DMS 273 (cell line): ENCODE data around the gene ZBTB7B.
"Not testable (repeated sequence)": the region's sequence is repeated elsewhere in the genome, so short reads cannot be mapped to it uniquely, and the experiment has no call there.

Experiments
- DNase-seq: peaks from one replicate; lab custom pipeline; 2025; ENCODE audit not compliant: unreplicated experiment; lab: John Stamatoyannopoulos, UW

Gene ZBTB7B

DNA sequence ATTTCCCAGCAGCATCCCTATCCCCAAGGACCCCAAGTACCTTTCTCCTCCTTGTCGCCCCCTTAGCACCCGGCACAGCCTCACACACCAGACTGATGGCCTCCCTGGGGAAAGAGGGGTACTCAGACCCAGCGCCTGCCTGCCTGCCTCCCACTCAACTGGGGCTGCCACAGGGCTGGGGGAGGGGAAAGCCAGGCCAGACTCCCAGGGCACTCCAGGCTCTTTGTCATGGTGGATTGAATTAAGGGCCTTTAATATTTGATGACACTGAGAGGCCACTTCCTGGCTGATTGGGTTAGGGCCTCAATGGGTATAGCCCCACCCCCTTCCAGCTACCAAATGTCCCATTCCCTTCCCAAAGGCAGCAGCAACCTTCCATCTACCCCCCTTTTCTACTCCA lies 33.9 kb upstream of the ZBTB7B start:
- DNase-seq, result no peak

- no peak for DNase-seq
Measured at GRCh38 chr1:154969246-154969645, 33.4 kb upstream of the ZBTB7B start.

- DNase-seq, result no peak
Measured at GRCh38 chr1:154969860-154970452, 32.6 kb upstream of the ZBTB7B start.

DNA sequence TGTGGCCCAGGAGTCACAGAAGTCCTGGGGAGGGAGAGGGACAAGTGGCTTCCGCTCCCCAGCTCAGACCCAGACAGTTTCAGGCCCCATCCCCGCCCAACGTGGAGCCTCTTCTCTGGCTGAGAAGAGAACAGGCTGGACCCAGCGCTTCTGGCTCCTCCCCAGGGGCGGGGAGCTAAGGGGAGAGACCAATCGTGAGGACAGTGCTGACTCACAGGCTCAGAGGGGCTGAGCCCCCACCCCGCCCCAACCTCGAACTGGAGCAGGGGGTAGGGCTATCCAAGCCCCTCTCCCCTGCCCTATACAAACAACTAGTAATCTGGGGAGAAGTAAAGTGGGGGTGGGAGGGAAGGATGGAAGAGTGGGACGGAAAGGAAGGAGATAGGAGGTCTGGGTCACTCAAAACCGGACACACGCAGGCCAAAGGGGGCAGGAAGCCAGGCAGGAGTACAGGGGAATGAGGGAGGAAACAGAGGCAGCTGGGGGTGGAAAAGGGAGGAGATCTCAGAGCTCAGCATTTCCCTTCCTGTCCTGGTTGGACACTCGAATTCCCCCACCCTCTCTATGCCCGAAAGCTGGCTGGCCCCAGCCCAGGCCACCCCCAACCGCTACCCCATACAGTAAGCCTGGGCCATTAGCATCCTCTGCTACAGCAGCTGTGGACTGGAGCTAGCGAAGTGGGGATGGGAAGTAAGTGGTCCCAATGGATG lies 31.8 kb upstream of the ZBTB7B start, which contains the start of gene SHC1:
TSS of gene SHC1 (minus strand) at position 117 of the 710 bp plus-strand sequence. CDS start 221 bp downstream, outside the sequence.
- DNase-seq, result peak; percentile 89

GRCh38 chr1:154971341-154971998 lies 31.1 kb upstream of the ZBTB7B start:
- no peak for DNase-seq

DNA sequence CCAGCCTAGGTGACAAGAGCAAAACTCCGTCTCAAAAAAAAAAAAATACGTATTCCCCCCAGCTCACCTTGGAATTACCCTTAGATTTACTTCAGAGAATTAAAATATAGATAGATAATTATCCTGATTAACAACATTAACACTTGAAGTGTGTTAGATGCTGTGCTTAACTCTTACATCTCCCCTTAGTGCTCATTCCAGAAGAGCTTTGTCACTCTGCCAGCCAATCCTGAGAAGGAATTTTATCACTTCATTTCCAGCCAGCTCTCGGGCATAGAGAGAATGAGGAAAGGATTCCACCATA lies 30.4 kb upstream of the ZBTB7B start:
- no peak for DNase-seq

GRCh38 chr1:154972517-154973343 lies 29.9 kb upstream of the ZBTB7B start:
- peak; percentile 38 for DNase-seq

DNA sequence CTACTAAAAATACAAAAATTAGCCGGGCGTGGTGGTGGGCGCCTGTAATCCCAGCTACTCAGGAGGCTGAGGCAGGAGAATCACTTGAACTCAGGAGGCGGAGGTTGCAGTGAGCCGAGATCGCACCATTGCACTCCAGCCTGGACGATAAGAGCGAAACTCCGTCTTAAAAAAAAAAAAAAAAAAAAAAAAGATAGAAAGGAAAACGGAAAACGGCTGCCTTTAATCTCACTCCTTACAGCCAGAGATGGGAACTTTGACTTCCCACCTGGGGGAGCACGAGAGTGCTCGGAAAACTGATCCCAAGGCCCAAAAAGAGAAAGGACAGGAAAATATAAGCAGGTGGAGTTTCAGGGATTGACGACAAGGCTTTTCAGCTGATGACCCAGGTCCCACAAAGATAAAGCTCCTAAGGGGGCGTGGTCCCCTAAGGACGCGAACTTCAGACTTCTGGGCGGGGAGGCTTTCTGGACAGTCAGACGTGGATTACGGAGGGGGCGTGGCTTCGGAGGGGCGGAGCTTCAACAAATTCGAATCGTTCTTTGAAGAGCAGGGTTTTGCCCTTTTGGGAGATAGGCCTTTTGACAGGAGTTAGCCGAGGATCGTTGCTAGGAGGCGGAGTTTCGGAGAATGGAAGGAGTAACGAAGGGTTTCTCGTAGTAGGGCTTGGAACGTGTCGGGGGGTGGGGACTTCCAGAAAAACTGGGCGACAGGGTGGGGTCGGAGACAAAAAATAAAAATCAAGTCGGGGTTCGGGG lies 29.1 kb upstream of the ZBTB7B start:
- peak; percentile 97 for DNase-seq

GRCh38 chr1:154974102-154974807 lies 28.3 kb upstream of the ZBTB7B start, which contains the start of gene CKS1B:
CKS1B (plus strand) TSS chr1:154974681; CDS start chr1:154974746, 65 bp downstream.
- peak; percentile 100 for DNase-seq

DNA sequence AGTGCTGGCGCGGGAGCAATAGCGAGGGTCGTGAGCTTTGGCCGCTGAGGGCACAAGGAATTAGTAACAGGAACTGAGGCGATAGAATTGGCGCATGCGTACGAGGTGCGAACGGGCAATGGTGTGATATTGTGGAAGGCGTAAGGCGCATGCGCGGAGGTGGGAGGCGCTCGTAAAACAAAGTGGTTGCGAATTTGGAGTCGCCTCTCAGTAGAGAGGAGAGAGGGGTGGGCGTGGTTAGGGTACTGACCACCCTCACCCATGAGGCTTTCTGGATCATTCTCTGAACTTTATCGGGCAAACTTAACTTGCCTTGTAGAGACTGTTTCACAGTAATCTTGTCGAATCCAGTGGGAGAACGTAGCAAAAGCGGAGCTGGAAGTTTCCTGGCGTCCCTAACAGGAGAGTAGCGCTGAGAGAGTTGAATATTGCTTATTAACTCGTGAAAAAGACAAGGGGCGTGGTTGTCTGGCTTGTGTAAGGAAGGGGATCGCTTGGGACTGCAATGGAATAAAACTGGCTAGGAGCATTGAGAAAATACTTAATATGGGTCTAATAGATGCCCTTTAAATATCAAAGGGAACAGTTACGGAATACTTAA lies 27.7 kb upstream of the ZBTB7B start:
- peak; percentile 98 for DNase-seq

DNA sequence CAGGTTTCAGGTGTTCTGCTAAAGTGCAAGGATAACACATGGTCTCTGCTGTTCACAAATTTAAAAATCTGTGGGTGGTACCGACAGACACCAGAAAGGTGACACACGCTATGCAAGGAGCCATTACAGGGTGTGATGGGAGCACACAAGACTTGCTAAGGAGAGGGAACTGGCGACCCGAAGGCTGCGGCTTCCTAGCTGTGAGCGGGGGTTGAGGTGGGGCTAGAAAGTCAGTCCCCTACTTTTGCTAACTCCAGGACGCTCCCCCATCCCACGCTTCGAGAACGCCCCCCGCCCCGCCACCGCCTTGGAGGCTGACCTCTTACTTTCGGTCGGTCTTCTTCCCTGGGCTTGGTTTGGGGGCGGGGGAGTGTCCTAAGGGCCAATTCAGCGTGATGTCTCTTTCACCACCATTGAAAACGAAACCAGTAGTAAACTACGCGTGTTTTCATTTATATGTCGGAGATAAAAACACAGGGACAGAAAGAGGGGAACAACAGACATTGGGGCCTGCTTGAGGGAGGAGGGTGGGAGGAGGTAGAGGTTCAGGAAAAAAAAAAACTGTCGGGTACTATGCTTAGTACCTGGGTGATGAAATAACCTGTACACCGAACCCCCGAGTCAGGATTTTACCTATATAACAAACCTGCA lies 27.1 kb upstream of the ZBTB7B start:
- peak; percentile 68 for DNase-seq

DNA sequence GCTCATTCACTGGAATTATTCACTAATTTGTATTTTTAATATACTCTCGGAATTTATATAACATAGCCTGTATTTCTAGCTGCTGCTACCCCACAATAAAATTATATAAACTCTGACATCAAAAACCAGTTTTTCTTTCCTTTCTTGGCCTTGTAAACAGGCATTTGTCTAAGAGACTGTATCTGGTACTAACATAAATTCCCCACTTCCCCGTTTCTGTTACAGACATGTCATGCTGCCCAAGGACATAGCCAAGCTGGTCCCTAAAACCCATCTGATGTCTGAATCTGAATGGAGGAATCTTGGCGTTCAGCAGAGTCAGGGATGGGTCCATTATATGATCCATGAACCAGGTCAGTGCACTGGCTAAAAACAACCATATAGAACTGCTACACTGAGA lies 24.8 kb upstream of the ZBTB7B start:
- DNase-seq, result not testable (repeated sequence)

- no peak for DNase-seq
Measured at GRCh38 chr1:154978360-154978759, 24.2 kb upstream of the ZBTB7B start.

GRCh38 chr1:154982341-154982740 lies 20.3 kb upstream of the ZBTB7B start:
- DNase-seq, result peak; percentile 63

DNA sequence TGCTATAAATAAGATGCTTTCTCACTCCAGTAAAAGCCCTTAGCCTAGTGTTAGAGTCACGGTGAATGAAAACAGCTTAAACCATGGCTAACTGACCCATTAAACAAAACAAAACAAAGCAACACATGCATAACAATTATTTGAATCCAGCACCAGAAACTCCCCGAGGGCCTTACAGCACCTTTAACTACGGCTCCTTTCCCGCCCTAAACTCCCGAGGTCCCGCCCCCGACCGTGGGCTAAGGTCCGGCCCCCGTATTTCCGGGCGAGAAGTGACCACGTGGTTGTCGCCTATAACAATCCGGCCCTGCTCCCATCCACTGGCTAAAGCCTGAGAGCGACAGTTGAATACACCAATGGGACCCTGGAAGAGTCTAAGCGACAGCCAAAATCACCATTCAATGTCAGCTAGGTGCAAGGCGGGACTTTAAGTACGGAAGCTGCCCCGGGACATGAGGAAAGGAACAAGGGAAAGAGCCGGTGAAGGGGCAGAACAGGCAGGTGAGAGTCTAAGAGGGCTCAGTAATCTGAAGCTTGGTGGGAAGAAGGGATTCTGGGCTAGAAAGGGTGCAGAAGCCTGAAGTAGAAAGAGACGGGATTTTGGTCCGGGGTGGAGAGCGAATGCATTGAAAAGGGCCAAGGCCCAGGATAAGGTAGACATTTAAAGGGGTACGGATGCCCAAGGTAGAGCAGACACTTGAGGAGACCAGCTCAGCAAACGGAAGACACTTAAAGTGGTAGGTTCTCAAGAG lies 19.5 kb upstream of the ZBTB7B start, which contains the start of gene FLAD1:
TSS of gene FLAD1 (plus strand) at position 448 of the 752 bp plus-strand sequence. CDS start 351 bp downstream, outside the sequence.
- DNase-seq, result peak; percentile 100

DNA sequence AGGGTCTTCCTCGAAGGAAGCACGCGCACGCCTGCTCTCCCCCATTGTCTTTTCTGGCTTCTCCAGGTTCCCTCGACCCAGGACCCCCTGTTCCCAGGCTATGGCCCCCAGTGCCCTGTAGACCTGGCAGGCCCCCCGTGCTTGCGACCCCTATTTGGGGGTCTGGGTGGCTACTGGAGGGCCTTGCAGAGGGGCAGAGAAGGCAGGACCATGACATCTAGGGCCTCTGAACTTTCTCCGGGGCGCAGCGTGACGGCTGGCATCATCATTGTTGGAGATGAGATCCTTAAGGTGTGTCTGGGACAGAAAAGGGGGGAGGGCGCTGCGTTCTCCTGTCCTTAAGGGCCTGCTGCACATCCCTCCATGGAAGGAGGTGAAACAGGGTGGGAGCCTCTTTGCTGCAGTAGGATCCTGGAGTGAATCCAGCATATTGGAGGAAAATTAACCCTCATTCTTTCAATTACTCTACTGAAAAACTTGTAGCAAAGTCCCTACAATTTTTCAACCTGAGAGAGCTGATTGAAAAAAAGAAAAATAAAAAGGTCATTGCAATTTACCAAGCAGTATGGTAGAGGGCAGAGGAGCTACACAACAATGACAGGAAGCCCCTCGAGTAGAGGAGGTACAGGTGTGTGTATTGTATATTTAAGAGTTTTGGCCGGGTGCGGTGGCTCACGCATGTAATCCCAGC lies 18.7 kb upstream of the ZBTB7B start:
- DNase-seq, result peak; percentile 38

DNA sequence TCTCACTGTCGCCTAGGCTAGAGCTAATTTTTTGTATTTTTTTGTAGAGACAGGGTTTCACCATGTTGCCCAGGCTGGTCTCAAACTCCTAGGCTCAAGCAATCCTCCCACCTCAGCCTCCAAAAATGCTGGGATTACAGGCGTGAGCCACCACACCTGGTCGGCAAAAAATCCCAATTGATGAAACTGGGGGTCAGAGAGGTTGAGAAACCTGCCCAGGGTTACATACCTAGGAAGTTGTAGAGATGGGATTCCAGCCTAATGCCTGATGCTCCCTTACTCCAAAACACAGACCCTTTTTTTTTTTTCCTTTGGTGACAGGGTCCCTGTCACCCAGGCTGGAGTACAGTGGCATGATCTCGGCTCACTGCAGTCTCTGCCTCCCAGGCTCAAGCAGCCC lies 15.9 kb upstream of the ZBTB7B start:
- not testable (repeated sequence) for DNase-seq

DNA sequence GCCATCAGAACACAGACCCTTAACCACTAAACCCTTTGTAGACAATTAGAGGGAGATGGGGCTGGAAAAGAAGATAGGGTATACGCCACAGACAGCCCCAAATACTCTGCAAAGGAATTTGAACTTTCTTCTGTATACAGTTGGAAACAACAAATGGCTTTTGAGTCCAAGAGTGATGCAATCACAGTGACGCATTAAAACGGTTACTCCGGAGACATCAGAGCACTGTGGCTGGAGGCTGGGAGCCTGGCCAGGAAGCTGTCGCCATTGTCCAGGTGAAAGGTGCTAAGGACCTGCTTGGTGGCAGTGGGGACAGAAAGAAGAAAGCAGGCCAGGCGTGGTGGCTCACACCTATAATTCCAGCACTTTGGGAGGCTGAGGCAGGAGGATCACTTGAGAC lies 15.3 kb upstream of the ZBTB7B start:
- DNase-seq, result no peak
